Effector memory CD4-positive, alpha-beta T cell (primary cell): ENCODE results near the gene SOHLH1.

Source experiments
- DNase-seq, 3 donors: peaks; one replicate each; pipeline ENCODE4 v3.0.0-alpha.2; 2020
- H3K27ac ChIP-seq: 2 replicates; pipeline ENCODE4 v1.7.0; 2013; ENCODE audit warnings: mild to moderate bottlenecking, low read length, moderate library complexity; ENCODE audit not compliant: insufficient read depth, poor library complexity, severe bottlenecking
- H3K27me3 ChIP-seq: replicated peaks from 2 replicates; pipeline ENCODE4 v1.7.0; 2013; ENCODE audit warnings: mild to moderate bottlenecking, low read length; ENCODE audit not compliant: insufficient read depth, control insufficient read depth, poor library complexity, severe bottlenecking
- H3K36me3 ChIP-seq: 2 replicates; pipeline ENCODE4 v1.7.0; 2013; ENCODE audit warnings: mild to moderate bottlenecking, low read length, moderate library complexity; ENCODE audit not compliant: control insufficient read depth, insufficient read depth
- H3K4me1 ChIP-seq: 2 replicates; pipeline ENCODE4 v1.7.0; 2013; ENCODE audit warnings: low read length, mild to moderate bottlenecking; ENCODE audit not compliant: control insufficient read depth, insufficient read depth, poor library complexity, severe bottlenecking
- H3K4me3 ChIP-seq: 2 replicates; pipeline ENCODE4 v1.7.0; 2013; ENCODE audit warnings: low read length, low read depth, mild to moderate bottlenecking; ENCODE audit not compliant: insufficient read depth, poor library complexity, severe bottlenecking
- H3K9me3 ChIP-seq: 2 replicates; pipeline ENCODE4 v1.7.0; 2013; ENCODE audit warnings: mild to moderate bottlenecking, low read length, moderate library complexity; ENCODE audit not compliant: control insufficient read depth
- total RNA-seq, 3 donors: gene quantifications; one replicate each; lab custom pipeline; 2026; lab: John Stamatoyannopoulos, UW

Gene SOHLH1
- 0 reads per million in 3 donors for total RNA-seq

- H3K36me3 ChIP-seq, result no peaks in the 10 kb centered on the region
- H3K9me3 ChIP-seq, result no peaks in the 10 kb centered on the region
- no peak within 1 kb of the TSS for H3K4me3 ChIP-seq
- H3K4me1 ChIP-seq, result peaks cover 5% of the 10 kb centered on the region
- no peak for DNase-seq
- no peak within 1 kb of the TSS for H3K27ac ChIP-seq
- H3K27me3 ChIP-seq, result peaks cover 13% of the 10 kb centered on the region
Observed at GRCh38 chr9:135699440-135699839, at the start of gene SOHLH1. Gene SOHLH1, minus strand, starts transcription at chr9:135699481. Its CDS starts 14 bp downstream, at chr9:135699467.

- Histone ChIP-seq H3K27me3 (no peaks in the 10 kb centered on the region), H3K4me1 (no peaks in the 10 kb centered on the region), H3K27ac (no peak overlapping the region), H3K36me3 (no peaks in the 10 kb centered on the region), H3K9me3 (no peaks in the 10 kb centered on the region), H3K4me3 (no peak overlapping the region)
- no peak for DNase-seq
Observed at GRCh38 chr9:135748676-135749075, 49.4 kb upstream of the SOHLH1 start.

- Histone ChIP-seq H3K9me3 (no peaks in the 10 kb centered on the region), H3K36me3 (no peaks in the 10 kb centered on the region), H3K27me3 (no peaks in the 10 kb centered on the region), H3K4me1 (no peaks in the 10 kb centered on the region), H3K4me3 (no peak overlapping the region), H3K27ac (no peak overlapping the region)
- DNase-seq, result no peak
Observed at GRCh38 chr9:135747311-135747710, 48.0 kb upstream of the SOHLH1 start.

- no peak for DNase-seq
- Histone ChIP-seq H3K4me1 (no peaks in the 10 kb centered on the region), H3K36me3 (no peaks in the 10 kb centered on the region), H3K27ac (no peak overlapping the region), H3K27me3 (no peaks in the 10 kb centered on the region), H3K9me3 (no peaks in the 10 kb centered on the region), H3K4me3 (no peak overlapping the region)
Observed at GRCh38 chr9:135746565-135746964, 47.3 kb upstream of the SOHLH1 start.

GRCh38 chr9:135745686-135746324, 46.5 kb upstream of the SOHLH1 start:
- Histone ChIP-seq H3K9me3 (no peaks in the 10 kb centered on the region), H3K4me3 (no peak overlapping the region), H3K27ac (no peak overlapping the region), H3K36me3 (no peaks in the 10 kb centered on the region), H3K27me3 (no peaks in the 10 kb centered on the region), H3K4me1 (no peaks in the 10 kb centered on the region)
- DNase-seq, result no peak

- H3K36me3 ChIP-seq, result no peaks in the 10 kb centered on the region
- H3K27ac ChIP-seq, result no peak overlapping the region
- no peaks in the 10 kb centered on the region for H3K4me1 ChIP-seq
- no peaks in the 10 kb centered on the region for H3K27me3 ChIP-seq
- no peak overlapping the region for H3K4me3 ChIP-seq
- no peaks in the 10 kb centered on the region for H3K9me3 ChIP-seq
- no peak for DNase-seq
Observed at GRCh38 chr9:135745189-135745588, 45.9 kb upstream of the SOHLH1 start.

GRCh38 chr9:135744333-135745070, 45.2 kb upstream of the SOHLH1 start:
- H3K36me3 ChIP-seq, result no peaks in the 10 kb centered on the region
- no peaks in the 10 kb centered on the region for H3K4me1 ChIP-seq
- no peaks in the 10 kb centered on the region for H3K9me3 ChIP-seq
- no peak overlapping the region for H3K27ac ChIP-seq
- H3K4me3 ChIP-seq, result no peak overlapping the region
- no peak for DNase-seq
- no peaks in the 10 kb centered on the region for H3K27me3 ChIP-seq

GRCh38 chr9:135743546-135744332, 44.5 kb upstream of the SOHLH1 start:
- Histone ChIP-seq H3K4me3 (no peak overlapping the region), H3K4me1 (no peaks in the 10 kb centered on the region), H3K36me3 (no peaks in the 10 kb centered on the region), H3K27ac (no peak overlapping the region), H3K27me3 (no peaks in the 10 kb centered on the region), H3K9me3 (no peaks in the 10 kb centered on the region)
- DNase-seq, result no peak

GRCh38 chr9:135743021-135743420, 43.7 kb upstream of the SOHLH1 start:
- H3K9me3 ChIP-seq, result no peaks in the 10 kb centered on the region

More at GRCh38 chr9:135743021-135743420, 43.7 kb upstream of the SOHLH1 start:
- Histone ChIP-seq H3K4me1 (no peaks in the 10 kb centered on the region), H3K27me3 (no peaks in the 10 kb centered on the region), H3K4me3 (no peak overlapping the region), H3K27ac (no peak overlapping the region), H3K36me3 (no peaks in the 10 kb centered on the region)
- no peak for DNase-seq
